ENCODE measurements around the gene DSG2.

DNA sequence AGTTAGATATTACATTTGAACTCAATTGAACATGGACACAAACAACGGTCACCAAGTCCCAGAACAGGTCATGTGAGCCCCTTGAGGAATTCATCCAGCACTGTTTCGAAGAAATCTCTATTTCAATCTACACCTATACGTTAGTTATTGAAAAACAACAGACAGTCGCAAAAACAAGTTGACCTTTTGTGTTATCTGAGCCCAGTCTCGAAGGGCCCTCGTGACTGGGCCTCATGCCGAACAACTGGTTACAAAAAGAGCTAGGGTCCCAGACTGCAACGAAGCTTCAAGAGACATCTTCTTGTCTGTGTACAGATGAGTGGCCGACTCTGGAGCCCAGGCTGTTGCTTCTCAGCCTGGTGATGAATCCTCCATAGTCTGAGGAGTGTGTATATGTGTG lies 5.3 kb upstream of the DSG2 start:
- TF ChIP-seq, protein P1, sequence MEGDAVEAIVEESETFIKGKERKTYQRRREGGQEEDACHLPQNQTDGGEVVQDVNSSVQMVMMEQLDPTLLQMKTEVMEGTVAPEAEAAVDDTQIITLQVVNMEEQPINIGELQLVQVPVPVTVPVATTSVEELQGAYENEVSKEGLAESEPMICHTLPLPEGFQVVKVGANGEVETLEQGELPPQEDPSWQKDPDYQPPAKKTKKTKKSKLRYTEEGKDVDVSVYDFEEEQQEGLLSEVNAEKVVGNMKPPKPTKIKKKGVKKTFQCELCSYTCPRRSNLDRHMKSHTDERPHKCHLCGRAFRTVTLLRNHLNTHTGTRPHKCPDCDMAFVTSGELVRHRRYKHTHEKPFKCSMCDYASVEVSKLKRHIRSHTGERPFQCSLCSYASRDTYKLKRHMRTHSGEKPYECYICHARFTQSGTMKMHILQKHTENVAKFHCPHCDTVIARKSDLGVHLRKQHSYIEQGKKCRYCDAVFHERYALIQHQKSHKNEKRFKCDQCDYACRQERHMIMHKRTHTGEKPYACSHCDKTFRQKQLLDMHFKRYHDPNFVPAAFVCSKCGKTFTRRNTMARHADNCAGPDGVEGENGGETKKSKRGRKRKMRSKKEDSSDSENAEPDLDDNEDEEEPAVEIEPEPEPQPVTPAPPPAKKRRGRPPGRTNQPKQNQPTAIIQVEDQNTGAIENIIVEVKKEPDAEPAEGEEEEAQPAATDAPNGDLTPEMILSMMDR (conservative IDR thresholded peaks at IDR 0.05 in 1 of 2, IDR thresholded peaks at IDR 0.05 in 1 of 2; ENCODE audit: extremely low read depth in 1 of 2, insufficient read depth in 1 of 2, low read depth in 1 of 2, low read length in 2 of 2) = no peak
- no peak for TF ChIP-seq EZH2 (IDR thresholded peaks at IDR 0.05; ENCODE audit: borderline replicate concordance, low read length)
